ENCODE results near the gene PTK7.

Gene PTK7

GRCh38 chr6:43120101-43120763, 44.1 kb downstream of the PTK7 start:
- no peak for TF ChIP-seq CTCF (conservative IDR thresholded peaks at IDR 0.05; ENCODE audit: low read depth, low read length)
- no peak overlapping the region for H3K4me3 ChIP-seq (ENCODE audit: low read depth, low read length)
- DNase-seq (ENCODE audit: low read depth) = no peak

- DNase-seq (ENCODE audit: low read depth) = peak; percentile 97
- peak overlapping the region; percentile 4 for H3K4me3 ChIP-seq (ENCODE audit: low read depth, low read length)
- TF ChIP-seq CTCF (conservative IDR thresholded peaks at IDR 0.05; ENCODE audit: low read depth, low read length) = peak; percentile 36
These were observed 45.1 kb downstream of the PTK7 start for GRCh38 chr6:43120944-43121913.

- no peak for DNase-seq (ENCODE audit: low read depth)
- no peak overlapping the region for H3K4me3 ChIP-seq (ENCODE audit: low read depth, low read length)
- no peak for TF ChIP-seq CTCF (conservative IDR thresholded peaks at IDR 0.05; ENCODE audit: low read depth, low read length)
These were observed 46.0 kb downstream of the PTK7 start for GRCh38 chr6:43122146-43122545.

GRCh38 chr6:43123461-43124314, 47.6 kb downstream of the PTK7 start:
- no peak for TF ChIP-seq CTCF (conservative IDR thresholded peaks at IDR 0.05; ENCODE audit: low read depth, low read length)
- no peak for DNase-seq (ENCODE audit: low read depth)
- H3K4me3 ChIP-seq (ENCODE audit: low read depth, low read length) = no peak overlapping the region

GRCh38 chr6:43124481-43124880, 48.4 kb downstream of the PTK7 start:
- TF ChIP-seq CTCF (conservative IDR thresholded peaks at IDR 0.05; ENCODE audit: low read depth, low read length) = no peak
- no peak for DNase-seq (ENCODE audit: low read depth)
- H3K4me3 ChIP-seq (ENCODE audit: low read depth, low read length) = no peak overlapping the region

GRCh38 chr6:43125119-43125518, 49.0 kb downstream of the PTK7 start:
- TF ChIP-seq CTCF (conservative IDR thresholded peaks at IDR 0.05; ENCODE audit: low read depth, low read length) = no peak
- DNase-seq (ENCODE audit: low read depth) = peak; percentile 86
- H3K4me3 ChIP-seq (ENCODE audit: low read depth, low read length) = no peak overlapping the region
